Neural crest cell (in vitro differentiated cells): ENCODE results near the gene NUP160. TPM values are rescaled to one million over a fixed set of nuclear protein-coding genes. Genes with fewer than 3 reads are reported as not detected.

ENCODE experiments used
- DNase-seq: peaks from one replicate; pipeline ENCODE4 v3.0.0; 2021; ENCODE audit warnings: low read depth, mixed read lengths, low spot score
- H3K27ac Mint-ChIP-seq: one replicate; pipeline ENCODE4 v1.8.0; 2021; ENCODE audit warnings: mild to moderate bottlenecking, mixed read lengths; ENCODE audit not compliant: unreplicated experiment
- H3K27me3 Mint-ChIP-seq: 2 replicates; pipeline ENCODE4 v1.8.0; 2021; ENCODE audit warnings: low read depth, mild to moderate bottlenecking, mixed read lengths
- H3K36me3 Mint-ChIP-seq: 2 replicates; pipeline ENCODE4 v1.8.0; 2021; ENCODE audit warnings: low read depth, mild to moderate bottlenecking, mixed read lengths
- H3K4me1 Mint-ChIP-seq: 2 replicates; pipeline ENCODE4 v1.8.0; 2021; ENCODE audit warnings: mixed read lengths
- H3K4me3 Mint-ChIP-seq: one replicate; pipeline ENCODE4 v1.8.0; 2021; ENCODE audit warnings: mild to moderate bottlenecking, mixed read lengths
- H3K9me3 Mint-ChIP-seq: 2 replicates; pipeline ENCODE4 v1.8.0; 2021; ENCODE audit warnings: mixed read lengths
- CTCF ChIP-seq: fragments of 200-600 bp; sonication (generic); conservative IDR thresholded peaks from 2 replicates; pipeline ENCODE4 v1.5.0; 2021; ENCODE audit warnings: antibody characterized with exemption, mild to moderate bottlenecking
- total RNA-seq: library from RNA; stranded (reverse); gene quantifications from 2 replicates; pipeline ENCODE4 v1.2.1, GENCODE V29; 2021

NUP160 gene
- total RNA-seq, 1 donor from 2014 or later: 92.9 TPM

- H3K27ac Mint-ChIP-seq: no peak overlapping the region
- DNase-seq: no peak
- H3K36me3 Mint-ChIP-seq: no peaks in the 10 kb centered on the region
- H3K4me1 Mint-ChIP-seq: peaks cover 28% of the 10 kb centered on the region
- no peaks in the 10 kb centered on the region for H3K9me3 Mint-ChIP-seq
- no peak overlapping the region for H3K4me3 Mint-ChIP-seq
- H3K27me3 Mint-ChIP-seq: no peaks in the 10 kb centered on the region
- TF ChIP-seq CTCF: no peak
Measured at GRCh38 chr11:47864901-47865300, 16.8 kb upstream of the NUP160 start.

- H3K9me3 Mint-ChIP-seq: no peaks in the 10 kb centered on the region
Measured at GRCh38 chr11:47863898-47864430, 15.8 kb upstream of the NUP160 start.

DNA sequence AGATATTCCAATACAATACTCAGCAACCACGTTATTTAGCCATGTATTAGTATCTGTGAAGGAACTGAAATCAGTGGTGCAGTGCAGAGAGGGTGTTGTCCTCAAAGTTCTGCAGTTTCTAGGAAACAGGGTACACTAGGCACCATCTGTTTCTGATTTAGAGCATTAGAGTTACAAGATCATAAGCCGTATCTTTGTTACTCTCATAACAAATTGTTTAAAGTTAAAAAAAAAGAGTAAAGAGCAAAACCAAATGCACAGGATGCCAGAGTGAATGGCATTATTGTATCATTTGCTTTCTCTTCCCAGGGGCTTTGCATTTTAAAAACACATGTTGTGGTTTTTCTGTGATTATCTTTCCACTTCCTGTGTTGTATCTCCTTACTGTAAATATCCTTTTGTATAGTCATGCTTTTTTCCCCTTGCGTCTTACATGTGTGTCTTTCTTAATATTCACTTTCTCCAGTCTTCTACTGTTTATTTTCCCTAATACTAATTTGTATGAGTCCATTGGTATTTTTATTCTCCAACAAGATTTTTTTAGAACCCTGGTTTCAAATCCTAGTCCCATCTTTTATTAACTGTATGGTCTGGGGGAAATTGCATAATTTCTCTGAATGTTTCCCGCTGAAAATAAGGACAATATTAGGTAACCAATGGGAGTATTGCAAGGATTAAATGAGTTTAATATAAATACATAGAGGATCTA, 15.2 kb upstream of the NUP160 start:
- TF ChIP-seq CTCF: no peak
- no peak for DNase-seq
- Mint-ChIP-seq H3K27me3 (no peaks in the 10 kb centered on the region), H3K9me3 (no peaks in the 10 kb centered on the region), H3K4me3 (no peak overlapping the region), H3K27ac (no peak overlapping the region), H3K4me1 (peaks cover 18% of the 10 kb centered on the region), H3K36me3 (no peaks in the 10 kb centered on the region)

More at GRCh38 chr11:47863898-47864430, 15.8 kb upstream of the NUP160 start:
- H3K27ac Mint-ChIP-seq: peak overlapping the region; percentile 9
- no peaks in the 10 kb centered on the region for H3K36me3 Mint-ChIP-seq
- DNase-seq: no peak
- no peak overlapping the region for H3K4me3 Mint-ChIP-seq
- TF ChIP-seq CTCF: no peak
- no peaks in the 10 kb centered on the region for H3K27me3 Mint-ChIP-seq
- peaks cover 18% of the 10 kb centered on the region for H3K4me1 Mint-ChIP-seq

DNA sequence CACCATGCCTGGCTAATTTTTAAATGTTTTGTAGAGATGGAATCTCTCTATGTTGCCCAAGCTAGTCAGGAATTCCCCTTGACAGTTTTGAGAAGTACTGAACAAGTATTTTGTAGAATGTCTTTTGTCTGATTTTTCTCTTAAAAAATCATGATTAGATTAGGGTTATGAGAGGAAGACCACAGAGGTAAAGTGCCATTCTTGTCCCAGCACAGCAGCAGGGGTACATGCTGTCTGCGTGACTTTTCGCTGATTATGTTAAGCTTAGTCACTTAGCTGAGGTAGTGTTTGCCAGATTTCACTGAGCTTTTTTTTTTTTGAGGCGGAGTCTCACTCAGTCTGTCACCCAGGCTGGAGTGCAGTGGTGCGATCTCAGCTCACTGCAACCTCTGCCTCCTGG, 13.6 kb upstream of the NUP160 start:
- Mint-ChIP-seq H3K4me1 (peaks cover 22% of the 10 kb centered on the region), H3K27me3 (no peaks in the 10 kb centered on the region), H3K36me3 (no peaks in the 10 kb centered on the region), H3K4me3 (no peak overlapping the region), H3K9me3 (no peaks in the 10 kb centered on the region), H3K27ac (no peak overlapping the region)
- no peak for DNase-seq
- TF ChIP-seq CTCF: no peak

DNA sequence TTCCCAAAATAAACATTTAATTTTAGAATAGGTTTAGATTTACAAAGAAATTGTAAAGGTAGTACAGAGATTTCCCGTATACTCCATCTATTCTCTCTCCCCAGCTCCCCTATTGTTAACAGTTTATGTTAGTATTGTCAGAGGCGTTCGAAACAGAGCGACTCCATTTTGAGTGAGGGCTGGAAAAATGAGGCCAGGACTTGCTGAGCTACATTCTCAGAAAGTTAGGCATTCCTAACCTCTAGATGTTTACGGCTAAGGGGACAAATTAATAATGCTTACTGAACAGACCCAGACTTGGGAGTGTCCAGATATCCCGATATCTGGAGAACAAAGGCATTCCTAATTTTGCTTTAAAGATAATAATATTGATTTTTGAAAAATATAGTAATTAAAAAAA, 12.4 kb upstream of the NUP160 start:
- no peak for DNase-seq
- TF ChIP-seq CTCF: no peak
- no peak overlapping the region for H3K4me3 Mint-ChIP-seq
- no peaks in the 10 kb centered on the region for H3K36me3 Mint-ChIP-seq
- H3K27ac Mint-ChIP-seq: no peak overlapping the region
- no peaks in the 10 kb centered on the region for H3K9me3 Mint-ChIP-seq
- H3K27me3 Mint-ChIP-seq: no peaks in the 10 kb centered on the region
- peaks cover 22% of the 10 kb centered on the region for H3K4me1 Mint-ChIP-seq
